PC-3 (cell line): ENCODE results near the gene CACTIN.

Source experiments
- CTCF ChIP-seq: fragments of 300-600 bp; sonication (generic); conservative IDR thresholded peaks from 2 replicates; pipeline ENCODE4 v1.5.1; 2017; ENCODE audit warnings: antibody characterized with exemption, low read depth, mild to moderate bottlenecking, low read length
- EZH2 ChIP-seq: fragments of 300-600 bp; sonication (generic); IDR thresholded peaks from one replicate; pipeline ENCODE4 v1.6.1; 2017; ENCODE audit warnings: antibody characterized with exemption, mild to moderate bottlenecking, low read length; ENCODE audit not compliant: unreplicated experiment

DNA sequence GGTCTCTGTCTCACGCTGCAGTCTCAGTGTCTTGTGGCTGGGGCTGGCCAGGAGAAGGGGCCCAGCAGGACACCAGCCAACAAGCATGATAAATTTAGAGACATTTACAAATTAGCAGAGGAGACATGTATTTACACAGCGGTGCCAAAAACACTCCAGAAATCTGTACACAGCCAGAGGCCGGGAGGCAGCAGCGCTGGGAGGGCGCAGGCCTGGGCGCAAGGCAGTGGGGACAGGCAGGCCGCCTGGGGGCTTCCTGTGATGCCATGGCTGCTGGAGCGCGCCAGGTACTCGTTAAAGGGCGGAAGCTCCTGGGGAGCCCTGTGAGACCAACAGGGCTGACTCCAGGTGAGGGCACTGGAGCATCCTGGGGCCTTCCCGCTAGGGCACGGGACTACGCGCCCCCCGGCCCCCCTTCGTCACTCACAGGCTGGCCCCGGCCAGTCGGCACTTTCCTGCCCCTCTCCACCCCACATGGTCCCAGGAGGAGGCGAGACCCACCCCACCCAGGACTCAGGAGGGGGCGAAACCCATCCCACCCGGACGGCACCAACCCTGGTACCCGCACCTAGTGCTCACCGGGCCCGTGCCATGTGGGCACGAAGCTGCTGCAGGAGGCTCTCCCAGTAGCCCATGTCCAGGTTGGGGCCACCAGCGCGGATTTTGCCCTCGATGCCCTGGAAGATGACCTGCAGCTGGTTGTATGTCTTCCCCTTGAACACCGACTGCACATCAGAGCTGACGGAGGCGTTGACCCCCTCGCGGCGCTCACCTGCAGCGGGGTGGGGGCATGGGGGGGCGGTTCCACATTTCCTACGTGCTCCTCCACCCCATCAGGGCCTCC lies 12.6 kb downstream of the CACTIN start:
- TF ChIP-seq CTCF (no peak), EZH2 (no peak)
